Renal cortex interstitium (tissue), 11 donors: ENCODE results near the gene GNAQ. TPM values are rescaled to one million over a fixed set of nuclear protein-coding genes. Genes with fewer than 3 reads are reported as not detected.

Source experiments
- DNase-seq, 11 donors: peaks; one replicate each; pipeline ENCODE4 v3.0.0-alpha.2; 2013; ENCODE audit warnings: low read depth in 9 of 11, low spot score in 4 of 11; ENCODE audit errors: extremely low read depth in 1 of 11
- polyA plus RNA-seq, 3 donors: library from polyadenylated mRNA; unstranded; fragments of 120-200 nt; gene quantifications; one replicate each; pipeline ENCODE4 v1.2.1, GENCODE V29; 2013; ENCODE audit not compliant: insufficient read length in 3 of 3

The GNAQ gene
- polyA plus RNA-seq, 3 donors: 58.9 to 65.1 (median 60.5) TPM

GRCh38 chr9:78013934-78014333, 17.7 kb downstream of the GNAQ start:
- no peak for DNase-seq

- no peak for DNase-seq
Observed at GRCh38 chr9:78011049-78011448, 20.6 kb downstream of the GNAQ start.

GRCh38 chr9:78010445-78010844, 21.2 kb downstream of the GNAQ start:
- no peak for DNase-seq

GRCh38 chr9:78009186-78009585, 22.4 kb downstream of the GNAQ start:
- no peak for DNase-seq

GRCh38 chr9:78006734-78007133, 24.9 kb downstream of the GNAQ start:
- DNase-seq: no peak

GRCh38 chr9:78005231-78006002, 26.2 kb downstream of the GNAQ start:
- DNase-seq: no peak

GRCh38 chr9:78004478-78005229, 27.0 kb downstream of the GNAQ start:
- no peak for DNase-seq

GRCh38 chr9:78003730-78004129, 27.9 kb downstream of the GNAQ start:
- no peak for DNase-seq

- no peak for DNase-seq
Observed at GRCh38 chr9:78001946-78002731, 29.5 kb downstream of the GNAQ start.

GRCh38 chr9:78000221-78000620, 31.4 kb downstream of the GNAQ start:
- DNase-seq: no peak

- DNase-seq: no peak
Observed at GRCh38 chr9:77999231-77999631, 32.4 kb downstream of the GNAQ start.

GRCh38 chr9:77997611-77998284, 33.9 kb downstream of the GNAQ start:
- peak in 3 of 11 donors; percentile 12 to 31 (median 21) for DNase-seq

GRCh38 chr9:77996696-77997095, 34.9 kb downstream of the GNAQ start:
- no peak for DNase-seq

GRCh38 chr9:77991191-77991590, 40.4 kb downstream of the GNAQ start:
- no peak for DNase-seq

- DNase-seq: no peak
Observed at GRCh38 chr9:77989909-77990308, 41.7 kb downstream of the GNAQ start.

- DNase-seq: no peak
Observed at GRCh38 chr9:77989458-77989857, 42.2 kb downstream of the GNAQ start.

- no peak for DNase-seq
Observed at GRCh38 chr9:77988630-77989029, 43.0 kb downstream of the GNAQ start.

GRCh38 chr9:77987880-77988525, 43.6 kb downstream of the GNAQ start:
- DNase-seq: no peak
